Measurements from ENCODE around the gene ANKUB1.
"Not testable (repeated sequence)": the region's sequence is repeated elsewhere in the genome, so short reads cannot be mapped to it uniquely, and the experiment has no call there.

ANKUB1 gene

DNA sequence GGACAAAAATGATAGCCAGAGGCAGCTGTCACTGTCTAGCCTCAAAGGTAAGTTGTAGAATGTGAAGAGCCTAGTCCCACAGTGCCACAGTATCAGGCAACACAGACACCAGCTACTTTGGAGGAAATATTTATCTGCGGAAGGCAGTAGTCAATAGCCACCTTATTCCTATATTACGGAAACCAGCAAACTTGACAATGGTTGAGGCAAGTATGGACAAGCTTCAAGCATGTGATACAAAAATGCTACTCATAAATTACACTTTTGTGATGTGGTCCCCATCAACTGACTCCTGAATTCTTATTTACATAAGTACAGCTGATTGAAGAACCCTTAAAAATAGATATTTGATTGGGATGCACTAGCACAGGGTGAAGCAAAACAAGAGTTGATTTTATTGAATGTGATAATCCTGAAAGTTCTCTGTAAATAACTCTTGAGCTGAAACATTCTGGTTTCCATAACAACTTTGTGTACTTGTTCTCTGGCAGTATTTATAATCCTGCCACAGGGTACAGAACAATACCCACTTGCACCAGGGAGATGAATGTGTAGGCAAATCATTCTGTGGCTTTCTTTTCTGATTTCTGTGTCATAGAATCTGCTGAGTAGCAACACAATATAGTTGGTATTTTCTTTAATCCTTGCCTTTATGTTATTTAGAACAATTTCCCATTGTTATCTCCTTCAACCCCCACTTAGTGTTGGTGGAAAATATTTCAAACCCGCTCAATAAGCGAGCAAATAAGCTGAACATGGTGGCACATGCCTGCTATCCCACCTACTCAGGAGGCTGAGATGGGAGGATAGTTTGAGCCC lies at the start of gene ANKUB1:
Gene ANKUB1, minus strand, starts transcription at position 103 of the 819 bp plus-strand sequence. CDS start 188 bp downstream, outside the sequence.
- DNase-seq (ENCODE audit: low read depth, low spot score): peak; percentile 50

GRCh38 chr3:149839896-149840295 lies 47.5 kb upstream of the ANKUB1 start:
- no peak for DNase-seq (ENCODE audit: low read depth, low spot score)

DNA sequence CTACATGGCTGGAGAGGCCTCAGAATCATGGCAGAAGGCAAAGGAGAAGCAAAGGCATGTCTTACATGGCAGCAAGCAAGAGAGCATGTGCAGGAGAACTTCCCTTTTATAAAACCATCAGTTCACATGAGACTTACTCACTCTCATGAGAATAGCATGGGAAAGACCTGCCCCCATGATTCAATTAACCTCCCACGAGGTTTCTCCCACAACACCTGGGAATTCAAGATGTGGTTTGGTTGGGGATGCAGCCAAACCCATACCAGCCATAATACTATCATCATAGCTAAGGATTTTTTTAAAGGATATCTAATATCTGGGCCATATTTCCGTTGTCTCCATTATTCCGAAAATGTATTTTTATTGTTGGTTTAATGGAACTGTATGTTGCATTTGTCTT lies 47.1 kb upstream of the ANKUB1 start:
- not testable (repeated sequence) for DNase-seq (ENCODE audit: low read depth, low spot score)

DNA sequence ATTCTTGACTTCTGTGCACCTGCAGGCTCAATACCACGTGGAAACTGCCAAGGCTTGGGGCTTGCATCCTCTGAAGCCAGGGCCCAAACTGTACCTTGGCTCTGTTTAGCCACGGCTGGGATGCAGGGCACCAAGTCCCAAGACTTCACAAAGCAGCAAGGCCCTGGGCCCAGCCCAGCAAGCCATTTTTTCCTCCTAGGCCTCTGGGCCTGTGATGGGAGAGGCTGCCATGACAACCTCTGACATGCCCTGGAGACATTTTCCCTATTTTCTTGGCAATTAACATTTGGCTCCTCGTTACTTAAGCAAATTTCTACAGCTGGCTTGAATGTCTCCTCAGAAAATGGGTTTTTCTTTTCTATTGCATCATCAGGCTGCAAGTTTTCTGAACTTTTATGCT lies 46.1 kb upstream of the ANKUB1 start:
- DNase-seq (ENCODE audit: low read depth, low spot score): not testable (repeated sequence)

- no peak for DNase-seq (ENCODE audit: low read depth, low spot score)
These were observed 40.9 kb upstream of the ANKUB1 start for GRCh38 chr3:149833241-149833640.

- no peak for DNase-seq (ENCODE audit: low read depth, low spot score)
These were observed 39.7 kb upstream of the ANKUB1 start for GRCh38 chr3:149832086-149832485.

DNA sequence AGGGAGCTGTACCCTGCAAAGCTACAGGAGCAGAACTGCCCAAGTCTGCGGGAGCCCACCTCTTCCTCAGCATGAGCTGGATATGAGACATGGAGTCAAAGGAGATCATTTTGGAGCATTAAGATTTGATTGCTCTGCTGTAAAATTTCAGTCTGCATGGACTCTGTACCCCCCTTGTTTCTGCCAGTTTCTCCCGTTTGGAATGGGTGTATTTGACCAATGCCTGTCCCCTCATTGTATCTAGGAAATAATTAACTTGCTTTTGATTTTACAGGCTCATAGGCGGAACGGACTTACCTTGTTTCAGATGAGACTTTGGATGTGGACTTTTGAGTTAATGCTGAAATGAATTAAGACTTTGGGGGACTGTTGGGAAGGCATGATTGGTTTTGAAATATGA lies 39.0 kb upstream of the ANKUB1 start:
- no peak for DNase-seq (ENCODE audit: low read depth, low spot score)

DNA sequence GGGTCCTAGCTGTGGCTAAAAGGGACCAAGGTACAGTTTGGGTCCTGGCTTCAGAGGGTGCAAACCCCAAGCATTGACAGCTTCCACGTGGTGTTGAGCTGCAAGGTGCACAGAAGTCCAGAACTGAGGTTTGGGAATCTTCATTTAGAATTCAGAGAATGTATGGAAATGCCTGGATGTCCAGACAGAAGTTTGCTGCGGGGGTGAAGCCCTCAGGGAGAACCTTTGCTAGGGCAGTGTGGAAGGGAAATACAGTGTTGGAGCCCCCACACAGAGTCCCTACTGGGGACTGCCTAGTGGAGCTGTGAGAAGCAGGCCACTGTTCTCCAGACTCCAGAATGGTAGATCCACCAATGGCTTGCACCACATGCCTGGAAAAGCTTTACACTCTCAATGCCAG lies 38.5 kb upstream of the ANKUB1 start:
- no peak for DNase-seq (ENCODE audit: low read depth, low spot score)

DNA sequence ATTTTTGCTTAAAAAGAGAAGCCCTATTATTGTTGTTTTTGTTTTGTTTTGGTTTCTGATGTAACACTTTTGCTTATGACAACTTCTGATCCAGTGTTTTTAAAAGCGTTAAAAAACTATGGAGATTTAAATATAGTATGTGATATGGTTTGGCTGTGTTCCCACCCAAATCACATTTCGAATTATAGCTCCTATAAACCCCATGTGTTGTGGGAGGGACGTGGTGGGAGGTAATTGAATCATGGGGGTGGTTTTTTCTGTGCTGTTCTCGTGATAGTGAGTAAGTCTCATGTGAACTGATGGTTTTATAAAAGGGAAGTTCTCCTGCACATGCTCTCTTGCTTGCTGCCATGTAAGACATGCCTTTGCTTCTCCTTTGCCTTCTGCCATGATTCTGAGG lies 37.3 kb upstream of the ANKUB1 start:
- not testable (repeated sequence) for DNase-seq (ENCODE audit: low read depth, low spot score)

DNA sequence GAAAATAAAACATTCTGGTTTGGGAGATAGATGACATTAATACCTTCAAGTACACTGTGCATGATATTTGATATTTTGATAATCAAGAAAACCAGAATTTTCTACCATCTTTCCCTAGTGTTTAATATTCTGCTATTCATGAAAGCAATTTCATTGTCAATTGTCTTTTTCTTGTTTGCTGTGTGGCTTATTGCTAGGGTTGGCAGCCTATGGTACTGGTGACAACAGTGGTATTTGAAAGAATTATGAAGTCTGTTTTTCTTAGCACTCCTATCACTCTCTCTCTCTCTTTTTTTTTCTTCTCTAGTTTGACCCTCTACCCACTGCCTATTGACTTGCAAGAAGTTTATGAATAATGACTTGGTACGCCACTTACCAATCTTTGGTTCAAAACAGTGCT lies 36.0 kb upstream of the ANKUB1 start:
- no peak for DNase-seq (ENCODE audit: low read depth, low spot score)

DNA sequence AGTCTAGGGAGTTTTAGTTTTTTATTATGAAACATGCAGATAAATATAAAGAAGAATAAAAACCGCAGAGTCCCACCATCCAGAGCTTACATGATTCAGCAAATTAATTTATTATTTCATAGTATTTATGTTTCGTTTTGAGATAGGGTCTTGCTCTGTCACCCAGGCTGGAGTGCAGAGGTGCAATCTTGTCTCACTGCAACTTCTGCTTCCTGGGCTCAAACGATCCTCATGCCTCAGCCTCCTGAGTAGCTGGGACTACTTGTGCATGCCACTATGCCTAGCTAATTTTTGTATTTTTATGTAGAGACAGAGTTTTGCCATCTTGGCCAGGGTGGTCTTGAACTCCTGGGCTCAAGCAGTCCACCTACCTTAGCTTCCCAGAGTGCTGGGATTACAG lies 34.3 kb upstream of the ANKUB1 start:
- no peak for DNase-seq (ENCODE audit: low read depth, low spot score)

DNA sequence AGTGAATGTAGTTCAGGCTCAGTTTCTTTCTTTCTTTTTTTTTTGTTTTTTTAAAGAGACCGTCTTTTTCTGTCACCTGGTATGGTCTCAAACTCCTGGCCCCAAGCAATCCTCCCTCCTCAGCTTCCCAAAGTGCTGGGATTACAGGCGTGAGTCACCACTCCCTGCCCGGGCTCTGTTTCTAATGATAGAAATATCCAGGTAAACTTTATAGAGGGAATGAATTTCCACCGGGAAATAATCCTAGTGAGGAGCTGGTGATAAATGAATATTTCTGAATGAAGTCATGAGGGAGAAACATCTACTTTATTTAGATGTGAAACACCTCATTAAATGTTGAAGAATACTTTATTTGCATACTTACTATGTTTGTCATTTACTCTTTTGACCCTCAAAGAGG lies 27.8 kb upstream of the ANKUB1 start:
- DNase-seq (ENCODE audit: low read depth, low spot score): no peak

- DNase-seq (ENCODE audit: low read depth, low spot score): no peak
These were observed 27.1 kb upstream of the ANKUB1 start for GRCh38 chr3:149819432-149819831.

GRCh38 chr3:149816986-149817385 lies 24.6 kb upstream of the ANKUB1 start:
- DNase-seq (ENCODE audit: low read depth, low spot score): no peak

- no peak for DNase-seq (ENCODE audit: low read depth, low spot score)
These were observed 24.0 kb upstream of the ANKUB1 start for GRCh38 chr3:149816311-149816710.

DNA sequence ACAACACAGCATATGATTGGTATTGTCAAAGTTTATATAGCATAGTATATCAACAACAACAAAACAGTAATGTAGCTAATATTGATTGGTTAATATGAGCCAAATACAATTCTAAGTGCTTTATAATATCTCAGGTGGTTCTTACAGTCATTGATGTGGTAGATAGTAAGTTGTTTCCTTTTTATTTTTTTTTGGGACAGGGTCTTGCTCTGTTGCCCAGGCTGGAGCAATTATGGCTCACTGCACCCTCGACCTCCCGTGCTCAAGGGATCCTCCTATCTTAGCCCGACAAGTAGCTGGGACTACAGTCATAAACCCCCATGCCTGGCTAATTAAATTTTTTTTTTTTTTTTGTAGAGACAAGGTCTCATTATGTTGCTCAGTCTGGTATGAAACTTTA lies 23.4 kb upstream of the ANKUB1 start:
- no peak for DNase-seq (ENCODE audit: low read depth, low spot score)

GRCh38 chr3:149815321-149815720 lies 23.0 kb upstream of the ANKUB1 start:
- DNase-seq (ENCODE audit: low read depth, low spot score): no peak

GRCh38 chr3:149813367-149814281 lies 21.3 kb upstream of the ANKUB1 start:
- peak; percentile 65 for DNase-seq (ENCODE audit: low read depth, low spot score)

- DNase-seq (ENCODE audit: low read depth, low spot score): peak; percentile 98
These were observed 20.4 kb upstream of the ANKUB1 start, which contains the start of gene RNF13 for GRCh38 chr3:149812606-149813366. TSS of gene RNF13 (plus strand) at chr3:149813215. CDS start at chr3:149846027, 32,812 bp downstream.

DNA sequence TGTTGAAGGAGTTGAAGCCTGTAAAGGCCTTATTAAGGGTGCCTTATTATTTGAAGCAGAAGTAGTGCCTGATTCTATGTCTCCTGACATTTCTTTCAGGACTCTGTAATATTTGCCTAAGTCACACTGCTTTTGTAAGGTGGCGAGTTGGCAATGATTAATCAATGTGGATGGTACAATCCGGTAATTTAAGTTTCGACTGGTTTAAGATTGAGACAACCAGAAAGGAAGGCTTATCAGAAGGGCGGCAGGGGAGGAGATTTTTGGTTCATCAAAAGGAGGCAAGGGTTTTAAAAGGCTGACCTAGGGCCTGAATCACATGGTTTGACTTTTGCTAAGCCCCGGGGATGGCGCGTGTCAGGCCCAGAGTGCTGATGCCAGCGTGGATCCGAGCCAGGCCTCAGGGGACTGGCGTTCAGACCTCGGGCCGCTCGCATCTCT lies 19.8 kb upstream of the ANKUB1 start:
- DNase-seq (ENCODE audit: low read depth, low spot score): no peak

- no peak for DNase-seq (ENCODE audit: low read depth, low spot score)
These were observed 18.5 kb upstream of the ANKUB1 start for GRCh38 chr3:149810846-149811245.

DNA sequence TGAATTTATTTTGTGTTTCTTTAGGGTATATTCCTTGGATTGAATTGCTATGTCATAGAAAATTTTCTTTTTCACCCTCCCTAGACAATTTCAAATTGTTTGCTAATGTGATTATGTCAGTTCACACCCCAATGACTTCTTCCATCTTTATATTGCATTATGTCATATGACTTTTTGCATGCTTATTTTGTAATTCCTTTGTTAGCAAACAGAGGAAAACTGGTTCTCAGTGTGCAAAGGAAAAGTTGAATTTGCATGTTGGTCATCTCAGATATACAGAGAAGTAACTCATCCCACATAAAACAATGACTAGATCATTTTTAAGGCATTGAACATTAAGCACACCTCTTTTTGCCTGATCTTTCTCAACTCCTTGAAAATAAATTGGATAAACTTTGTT lies 17.3 kb upstream of the ANKUB1 start:
- no peak for DNase-seq (ENCODE audit: low read depth, low spot score)

All from astrocyte of the hippocampus (primary cell).